Ovary (tissue), 3 donors: ENCODE results near the gene PCSK2.

Experiments used
- CTCF ChIP-seq, 3 donors: fragments of 450-650 bp in 2 of 3; fragments of 200-600 bp in 1 of 3; IDR thresholded peaks; one replicate each; pipeline versions ENCODE4 v1.5.1 to v1.8.0; 2016 to 2022; ENCODE audit warnings: antibody characterized with exemption in 3 of 3, mild to moderate bottlenecking in 1 of 3
- EP300 ChIP-seq: sonication (generic); formaldehyde crosslinking; IDR thresholded peaks from one replicate; pipeline ENCODE4 v1.6.1; 2017; ENCODE audit warnings: antibody characterized with exemption
- POLR2A ChIP-seq: fragments of 450-650 bp; IDR thresholded peaks from one replicate; pipeline ENCODE4 v1.6.1; 2017; ENCODE audit warnings: antibody characterized with exemption, mild to moderate bottlenecking, moderate library complexity
- donor health status: DM: no; HTN: no; CAD: no.

- TF ChIP-seq POLR2A (no peak), CTCF (IDR thresholded peaks at IDR 0.05) (no peak), EP300 (no peak)
Observed at GRCh38 chr20:17316316-17317038, 89.6 kb downstream of the PCSK2 start.
